ENCODE results near the gene RPS15.

RPS15 gene

GRCh38 chr19:1453525-1454364 is 15.5 kb downstream of the RPS15 start:
- H3K4me1 ChIP-seq (ENCODE audit: control insufficient read depth, low read length), result peaks cover 37% of the 10 kb centered on the region
- H3K4me3 ChIP-seq (ENCODE audit: low read length), result no peak overlapping the region
- H3K9me2 ChIP-seq (replicated peaks; ENCODE audit: control insufficient read depth, low read length), result no peaks in the 10 kb centered on the region
- no peaks in the 10 kb centered on the region for H3K79me2 ChIP-seq (ENCODE audit: control insufficient read depth, low read length)
- peaks cover 26% of the 10 kb centered on the region for H3K27me3 ChIP-seq (ENCODE audit: control insufficient read depth, low read length)
- H3K4me2 ChIP-seq (ENCODE audit: low read length), result no peak overlapping the region; the same call in 1 of the 2 replicates
- no peaks in the 10 kb centered on the region for H3K36me3 ChIP-seq (ENCODE audit: control insufficient read depth, low read length)
- H3K27ac ChIP-seq (ENCODE audit: low read depth, low read length), result 0 out of 2 replicates have a peak overlapping the region, but pooled peaks have one; percentile 5
- H3F3A ChIP-seq (ENCODE audit: control insufficient read depth, insufficient read depth), result peaks cover 8% of the 10 kb centered on the region; the same call in 1 of the 2 replicates
- no peaks in the 10 kb centered on the region for H3K9me3 ChIP-seq (ENCODE audit: control insufficient read depth, insufficient read depth, low read length)
- peaks cover 6% of the 10 kb centered on the region for H4K20me1 ChIP-seq (ENCODE audit: control insufficient read depth, insufficient read depth, low read depth, low read length)
- TF ChIP-seq CTCF (IDR thresholded peaks at IDR 0.05; ENCODE audit: low read depth, low read length, poor library complexity, severe bottlenecking), result no peak
- TF ChIP-seq EZH2phosphoT487 (IDR thresholded peaks at IDR 0.05; ENCODE audit: borderline replicate concordance, low read length), result no peak

GRCh38 chr19:1455002-1455335 is 16.8 kb downstream of the RPS15 start:
- Histone ChIP-seq H4K20me1 (ENCODE audit: control insufficient read depth, insufficient read depth, low read depth, low read length) (peaks cover 6% of the 10 kb centered on the region), H3K9me3 (ENCODE audit: control insufficient read depth, insufficient read depth, low read length) (no peaks in the 10 kb centered on the region), H3K27me3 (ENCODE audit: control insufficient read depth, low read length) (peaks cover 15% of the 10 kb centered on the region), H3K79me2 (ENCODE audit: control insufficient read depth, low read length) (no peaks in the 10 kb centered on the region), H3K9me2 (replicated peaks; ENCODE audit: control insufficient read depth, low read length) (no peaks in the 10 kb centered on the region), H3K27ac (ENCODE audit: low read depth, low read length) (peak overlapping the region; percentile 36), H3F3A (ENCODE audit: control insufficient read depth, insufficient read depth) (peaks cover 8% of the 10 kb centered on the region; the same call in 1 of the 2 replicates), H3K4me3 (ENCODE audit: low read length) (peak overlapping the region; percentile 47), H3K4me2 (ENCODE audit: low read length) (peak overlapping the region; percentile 65), H3K4me1 (ENCODE audit: control insufficient read depth, low read length) (peaks cover 32% of the 10 kb centered on the region), H3K36me3 (ENCODE audit: control insufficient read depth, low read length) (no peaks in the 10 kb centered on the region)
- TF ChIP-seq EZH2phosphoT487 (IDR thresholded peaks at IDR 0.05; ENCODE audit: borderline replicate concordance, low read length), result no peak
- peak; percentile 14 for TF ChIP-seq CTCF (IDR thresholded peaks at IDR 0.05; ENCODE audit: low read depth, low read length, poor library complexity, severe bottlenecking)

GRCh38 chr19:1455336-1456120 is 17.3 kb downstream of the RPS15 start:
- TF ChIP-seq EZH2phosphoT487 (IDR thresholded peaks at IDR 0.05; ENCODE audit: borderline replicate concordance, low read length) (no peak), CTCF (IDR thresholded peaks at IDR 0.05; ENCODE audit: low read depth, low read length, poor library complexity, severe bottlenecking) (no peak)
- H3K9me3 ChIP-seq (ENCODE audit: control insufficient read depth, insufficient read depth, low read length), result no peaks in the 10 kb centered on the region
- H3K27me3 ChIP-seq (ENCODE audit: control insufficient read depth, low read length), result peaks cover 10% of the 10 kb centered on the region
- peak overlapping the region; percentile 36 for H3K27ac ChIP-seq (ENCODE audit: low read depth, low read length)
- H3K79me2 ChIP-seq (ENCODE audit: control insufficient read depth, low read length), result no peaks in the 10 kb centered on the region
- H3K4me1 ChIP-seq (ENCODE audit: control insufficient read depth, low read length), result peaks cover 27% of the 10 kb centered on the region
- H4K20me1 ChIP-seq (ENCODE audit: control insufficient read depth, insufficient read depth, low read depth, low read length), result peaks cover 6% of the 10 kb centered on the region
- H3K4me2 ChIP-seq (ENCODE audit: low read length), result peak overlapping the region; percentile 65
- H3K4me3 ChIP-seq (ENCODE audit: low read length), result peak overlapping the region; percentile 47
- no peaks in the 10 kb centered on the region for H3K9me2 ChIP-seq (replicated peaks; ENCODE audit: control insufficient read depth, low read length)
- no peaks in the 10 kb centered on the region for H3K36me3 ChIP-seq (ENCODE audit: control insufficient read depth, low read length)
- H3F3A ChIP-seq (ENCODE audit: control insufficient read depth, insufficient read depth), result peaks cover 8% of the 10 kb centered on the region; the same call in 1 of the 2 replicates

All from DOHH2 (cell line).